Measurements from ENCODE around the gene TCP11X1.
"Not testable (repeated sequence)": the region's sequence is repeated elsewhere in the genome, so short reads cannot be mapped to it uniquely, and the experiment has no call there.

TCP11X1 gene

GRCh38 chrX:102214986-102215385 lies at the start of gene TCP11X1:
Gene TCP11X1 (plus strand): TSS chrX:102215301.
- in situ Hi-C loops (cut with HindIII; ENCODE audit: low pct_unique_long_range_greater_than_20kb, low sequenced_read_pairs) = not testable (repeated sequence)

GRCh38 chrX:102185967-102186720 lies 29.0 kb upstream of the TCP11X1 start:
- TF ChIP-seq JUND (IDR thresholded peaks at IDR 0.05; ENCODE audit: low read depth) = no peak
- in situ Hi-C loops (cut with HindIII; ENCODE audit: low pct_unique_long_range_greater_than_20kb, low sequenced_read_pairs) = no loop called here
- DNase-seq (ENCODE audit: low read depth in 1 of 2, low spot score in 1 of 2) = no peak

More at GRCh38 chrX:102214986-102215385, at the start of gene TCP11X1:
- not testable (repeated sequence) for DNase-seq (ENCODE audit: low read depth in 1 of 2, low spot score in 1 of 2)

- in situ Hi-C loops (cut with HindIII; ENCODE audit: low pct_unique_long_range_greater_than_20kb, low sequenced_read_pairs); DNase-seq (ENCODE audit: low read depth in 1 of 2, low spot score in 1 of 2): not testable (repeated sequence)
These were observed 7.2 kb upstream of the TCP11X1 start for GRCh38 chrX:102207940-102208339.

GRCh38 chrX:102216497-102216896 lies 1.4 kb downstream of the TCP11X1 start:
- in situ Hi-C loops (cut with HindIII; ENCODE audit: low pct_unique_long_range_greater_than_20kb, low sequenced_read_pairs); DNase-seq (ENCODE audit: low read depth in 1 of 2, low spot score in 1 of 2): not testable (repeated sequence)

DNA sequence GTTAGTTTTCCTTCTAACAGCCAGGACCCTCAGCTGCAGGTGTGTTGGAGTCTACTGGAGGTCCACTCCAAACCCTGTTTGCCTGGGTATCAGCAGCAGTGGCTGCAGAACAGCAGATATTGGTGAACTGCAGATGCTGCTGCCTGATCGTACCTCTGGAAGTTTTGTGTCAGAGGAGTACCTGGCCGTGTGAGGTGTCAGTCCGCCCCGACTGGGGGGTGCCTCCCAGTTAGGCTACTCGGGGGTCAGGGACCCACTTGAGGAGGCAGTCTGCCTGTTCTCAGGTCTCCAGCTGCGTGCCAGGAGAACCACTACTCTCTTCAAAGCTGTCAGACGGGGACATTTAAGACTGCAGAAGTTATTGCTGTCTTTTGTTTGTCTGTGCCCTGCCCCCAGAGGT lies 20.6 kb downstream of the TCP11X1 start:
- DNase-seq (ENCODE audit: low read depth in 1 of 2, low spot score in 1 of 2); in situ Hi-C loops (cut with HindIII; ENCODE audit: low pct_unique_long_range_greater_than_20kb, low sequenced_read_pairs): not testable (repeated sequence)

- DNase-seq (ENCODE audit: low read depth in 1 of 2, low spot score in 1 of 2); in situ Hi-C loops (cut with HindIII; ENCODE audit: low pct_unique_long_range_greater_than_20kb, low sequenced_read_pairs): not testable (repeated sequence)
These were observed 25.2 kb downstream of the TCP11X1 start for GRCh38 chrX:102240265-102240664.

- DNase-seq (ENCODE audit: low read depth in 1 of 2, low spot score in 1 of 2); in situ Hi-C loops (cut with HindIII; ENCODE audit: low pct_unique_long_range_greater_than_20kb, low sequenced_read_pairs): not testable (repeated sequence)
These were observed 31.8 kb downstream of the TCP11X1 start, which contains the start of gene NXF2 for GRCh38 chrX:102246893-102247292. Gene NXF2 (plus strand): TSS chrX:102247167. CDS start chrX:102307079, 59,912 bp downstream.

- in situ Hi-C loops (cut with HindIII; ENCODE audit: low pct_unique_long_range_greater_than_20kb, low sequenced_read_pairs) = not testable (repeated sequence)
These were observed 57.1 kb downstream of the TCP11X1 start for GRCh38 chrX:102272231-102272630.

More at GRCh38 chrX:102272231-102272630, 57.1 kb downstream of the TCP11X1 start:
- DNase-seq (ENCODE audit: low read depth in 1 of 2, low spot score in 1 of 2) = not testable (repeated sequence)

Measured in T47D (cell line).